Thyroid gland (tissue), 4 donors: Measurements from ENCODE around the gene OAT.

Experiments
- CTCF ChIP-seq, 6 experiments: fragments of 200-600 bp in 3 of 6; fragments of 450-650 bp in 3 of 6; sonication (generic) in 3 of 6; IDR thresholded peaks; one replicate each; pipeline ENCODE4 v1.5.1; 2016 to 2019; ENCODE audit warnings: antibody characterized with exemption in 6 of 6, mild to moderate bottlenecking in 2 of 6, inconsistent platforms in 1 of 6, moderate library complexity in 1 of 6
- POLR2A ChIP-seq, 2 donors: fragments of 450-650 bp; IDR thresholded peaks; one replicate each; pipeline ENCODE4 v1.6.1; 2017; ENCODE audit warnings: antibody characterized with exemption in 2 of 2, mild to moderate bottlenecking in 2 of 2, moderate library complexity in 1 of 2

- TF ChIP-seq POLR2A (IDR thresholded peaks at IDR 0.05) (no peak), CTCF (IDR thresholded peaks at IDR 0.05) (no peak)
These were observed 17.1 kb downstream of the OAT start for GRCh38 chr10:124401633-124402032.
